ENCODE results near the gene BTG1.

DNA sequence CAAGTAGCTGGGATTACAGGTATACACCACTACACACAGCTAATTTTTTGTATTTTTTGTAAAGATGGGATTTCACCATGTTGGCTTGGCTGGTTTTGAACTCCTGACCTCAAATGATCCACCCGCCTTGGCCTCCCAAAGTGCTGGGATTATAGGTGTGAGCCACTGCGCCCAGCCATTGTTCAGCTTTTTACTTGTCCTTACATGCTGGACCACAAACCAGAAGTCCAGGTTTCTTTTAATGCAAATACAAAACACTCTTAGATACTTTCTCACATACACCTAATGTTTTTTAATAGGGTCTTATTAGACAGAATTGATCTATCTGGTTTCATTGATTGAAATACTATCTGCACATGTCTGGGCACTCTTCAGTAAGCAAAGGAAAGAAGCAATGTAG, 40.5 kb downstream of the BTG1 start:
- TF ChIP-seq, protein P1, sequence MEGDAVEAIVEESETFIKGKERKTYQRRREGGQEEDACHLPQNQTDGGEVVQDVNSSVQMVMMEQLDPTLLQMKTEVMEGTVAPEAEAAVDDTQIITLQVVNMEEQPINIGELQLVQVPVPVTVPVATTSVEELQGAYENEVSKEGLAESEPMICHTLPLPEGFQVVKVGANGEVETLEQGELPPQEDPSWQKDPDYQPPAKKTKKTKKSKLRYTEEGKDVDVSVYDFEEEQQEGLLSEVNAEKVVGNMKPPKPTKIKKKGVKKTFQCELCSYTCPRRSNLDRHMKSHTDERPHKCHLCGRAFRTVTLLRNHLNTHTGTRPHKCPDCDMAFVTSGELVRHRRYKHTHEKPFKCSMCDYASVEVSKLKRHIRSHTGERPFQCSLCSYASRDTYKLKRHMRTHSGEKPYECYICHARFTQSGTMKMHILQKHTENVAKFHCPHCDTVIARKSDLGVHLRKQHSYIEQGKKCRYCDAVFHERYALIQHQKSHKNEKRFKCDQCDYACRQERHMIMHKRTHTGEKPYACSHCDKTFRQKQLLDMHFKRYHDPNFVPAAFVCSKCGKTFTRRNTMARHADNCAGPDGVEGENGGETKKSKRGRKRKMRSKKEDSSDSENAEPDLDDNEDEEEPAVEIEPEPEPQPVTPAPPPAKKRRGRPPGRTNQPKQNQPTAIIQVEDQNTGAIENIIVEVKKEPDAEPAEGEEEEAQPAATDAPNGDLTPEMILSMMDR (IDR thresholded peaks at IDR 0.05) = no peak
- no peak for TF ChIP-seq EZH2 (IDR thresholded peaks at IDR 0.05)
- no peak for TF ChIP-seq EZH2phosphoT487 (IDR thresholded peaks at IDR 0.05)
